ENCODE results near the gene NPY5R.

Gene NPY5R

DNA sequence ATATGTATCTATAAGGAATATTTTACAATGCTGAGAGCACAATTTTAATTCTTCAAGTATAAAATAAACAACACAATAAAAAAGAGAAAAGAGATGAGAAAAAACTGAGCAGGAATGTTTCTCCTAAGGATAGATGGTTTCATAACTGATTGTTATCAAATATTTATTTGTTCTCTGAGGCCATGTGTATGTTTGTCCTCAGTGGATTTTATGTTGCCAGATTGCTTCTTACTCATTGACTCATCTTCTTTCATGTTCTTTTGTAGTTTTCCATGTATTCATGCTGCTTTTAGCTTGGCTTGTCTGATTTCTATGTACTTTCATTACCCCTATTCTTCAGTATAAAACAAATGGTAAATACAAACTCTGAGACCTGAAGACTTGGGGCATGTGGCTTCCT lies 41.2 kb downstream of the NPY5R start:
- DNase-seq (ENCODE audit: low spot score), result no peak

DNA sequence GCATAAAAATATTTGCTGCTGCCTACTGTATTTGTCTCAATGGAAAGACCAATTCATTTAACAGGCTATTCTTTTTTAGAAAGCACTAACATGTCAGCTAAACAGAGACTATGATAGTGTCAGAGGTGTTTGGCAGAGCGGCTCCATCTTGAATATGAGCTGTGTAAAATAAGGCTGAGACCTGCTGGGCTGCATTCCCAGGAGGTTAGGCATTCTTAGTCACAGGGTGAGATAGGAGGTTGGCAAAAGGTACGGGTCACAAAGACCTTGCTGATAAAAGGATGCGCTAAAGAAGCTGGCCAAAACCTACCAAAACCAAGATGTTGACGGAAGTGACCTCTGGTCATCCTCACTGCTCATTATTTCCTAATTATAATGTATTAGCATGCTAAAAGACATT lies 41.8 kb downstream of the NPY5R start:
- no peak for DNase-seq (ENCODE audit: low spot score)

- no peak for DNase-seq (ENCODE audit: low spot score)
These were observed 48.1 kb downstream of the NPY5R start for GRCh38 chr4:163391756-163392155.

GRCh38 chr4:163392328-163392727 lies 48.6 kb downstream of the NPY5R start:
- no peak for DNase-seq (ENCODE audit: low spot score)

DNA sequence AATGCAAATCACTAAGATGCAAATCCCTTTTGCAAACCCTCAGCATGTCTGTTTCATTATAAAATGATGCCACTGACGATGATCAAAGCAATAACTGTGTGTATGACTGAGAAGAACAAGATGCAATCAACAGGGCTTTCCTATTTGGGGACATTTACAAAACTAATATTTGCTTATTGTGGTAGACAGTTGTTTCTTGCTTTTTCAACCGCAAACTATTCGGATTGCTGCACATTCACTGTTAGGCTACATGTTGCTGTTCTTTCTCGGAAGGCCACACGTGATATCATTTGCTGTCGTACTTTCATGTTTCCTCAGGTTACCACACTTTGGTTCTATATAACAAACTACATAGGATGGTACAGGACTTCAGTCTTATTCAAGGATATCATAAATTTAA lies 49.8 kb downstream of the NPY5R start:
- no peak for DNase-seq (ENCODE audit: low spot score)

DNA sequence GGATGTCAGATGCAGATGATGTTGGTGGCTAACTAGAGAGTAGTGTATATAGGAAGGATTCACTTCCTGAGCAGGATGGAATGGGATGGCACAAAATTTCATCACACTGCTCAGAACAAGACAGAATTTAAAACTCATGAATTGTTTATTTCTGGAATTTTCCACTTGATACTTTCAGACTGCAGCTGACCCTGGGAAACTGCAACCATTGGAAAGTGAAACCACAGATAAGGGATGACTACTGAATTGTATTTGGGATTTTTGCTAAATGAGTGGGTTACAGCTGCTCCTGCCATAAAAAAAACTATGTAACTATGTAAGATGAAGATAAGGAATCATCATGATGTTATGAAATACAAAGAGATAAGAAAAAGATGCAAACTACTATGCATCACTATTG lies 51.4 kb downstream of the NPY5R start:
- no peak for DNase-seq (ENCODE audit: low spot score)

DNA sequence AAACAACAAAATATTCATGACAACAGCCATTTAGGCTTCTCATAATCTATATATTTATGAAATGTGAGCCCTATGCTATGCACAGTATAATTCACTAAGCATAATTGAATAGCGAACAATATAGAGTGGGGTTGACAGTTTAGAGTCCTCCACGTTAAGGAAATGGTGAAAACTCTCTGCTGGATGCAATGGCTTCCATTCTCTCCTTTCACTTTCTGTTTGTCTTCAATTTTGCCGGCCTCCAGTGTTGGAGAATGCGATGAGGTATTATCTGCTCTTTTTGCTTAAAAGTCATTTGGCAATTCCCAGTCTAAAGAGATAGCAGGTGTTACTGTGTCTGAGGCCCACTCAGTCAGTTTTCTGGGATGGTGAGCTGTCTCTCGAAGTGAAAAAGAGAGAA lies 52.1 kb downstream of the NPY5R start:
- no peak for DNase-seq (ENCODE audit: low spot score)

- no peak for DNase-seq (ENCODE audit: low spot score)
These were observed 54.5 kb downstream of the NPY5R start for GRCh38 chr4:163398238-163398637.

DNA sequence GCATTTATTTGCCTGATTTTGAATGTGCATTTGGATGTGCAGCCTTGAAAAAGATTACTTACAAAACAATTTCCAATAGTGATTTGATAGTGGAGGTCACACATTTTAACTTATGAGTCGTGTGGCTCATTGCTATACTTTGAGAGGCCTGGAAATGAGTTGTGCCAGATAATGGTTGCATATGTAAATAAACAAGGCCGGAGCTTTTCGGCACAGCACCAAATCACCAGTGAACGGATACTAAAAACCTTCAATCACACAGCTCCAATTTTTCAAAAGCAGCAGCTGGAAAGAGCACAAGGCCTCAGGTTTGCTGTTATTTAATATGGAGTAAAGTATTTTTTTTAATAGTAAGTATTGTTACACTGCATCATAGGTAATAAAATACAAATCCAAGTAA lies 57.2 kb downstream of the NPY5R start:
- DNase-seq (ENCODE audit: low spot score), result no peak
